DOHH2 (cell line): ENCODE results near the gene TBC1D22A.

Experiments used
- H3F3A ChIP-seq: fragments of 200-600 bp; sonication (generic), shearing (Covaris generic); 2 replicates; pipeline ENCODE4 v1.6.0; 2016; ENCODE audit warnings: antibody characterized with exemption, mild to moderate bottlenecking; ENCODE audit not compliant: control insufficient read depth, insufficient read depth
- H3K27ac ChIP-seq: fragments of 200-600 bp; sonication (generic); 2 replicates; pipeline ENCODE4 v1.5.1; 2014; ENCODE audit warnings: low read depth, mild to moderate bottlenecking, low read length, moderate library complexity
- H3K27me3 ChIP-seq: fragments of 200-600 bp; sonication (generic); 2 replicates; pipeline ENCODE4 v1.6.1; 2014; ENCODE audit warnings: mild to moderate bottlenecking, low read length, mixed read lengths; ENCODE audit not compliant: control insufficient read depth
- H3K36me3 ChIP-seq: fragments of 200-600 bp; sonication (generic); 2 replicates; pipeline ENCODE4 v1.6.1; 2014; ENCODE audit warnings: mild to moderate bottlenecking, low read length, moderate library complexity, mixed read lengths; ENCODE audit not compliant: control insufficient read depth
- H3K4me1 ChIP-seq: fragments of 200-600 bp; sonication (generic); 2 replicates; pipeline ENCODE4 v1.6.1; 2014; ENCODE audit warnings: mild to moderate bottlenecking, low read length, mixed read lengths; ENCODE audit not compliant: control insufficient read depth
- H3K4me2 ChIP-seq: fragments of 200-600 bp; sonication (generic); 2 replicates; pipeline ENCODE4 v1.6.0; 2014; ENCODE audit warnings: mild to moderate bottlenecking, low read length, moderate library complexity
- H3K4me3 ChIP-seq: fragments of 200-600 bp; sonication (generic); 2 replicates; pipeline ENCODE4 v1.5.1; 2014; ENCODE audit warnings: mild to moderate bottlenecking, low read length, mixed read lengths
- H3K79me2 ChIP-seq: fragments of 200-600 bp; sonication (generic); 2 replicates; pipeline ENCODE4 v1.6.1; 2014; ENCODE audit warnings: mild to moderate bottlenecking, low read length, mixed read lengths; ENCODE audit not compliant: control insufficient read depth
- H3K9me2 ChIP-seq: fragments of 200-600 bp; sonication (generic); replicated peaks from 2 replicates; pipeline ENCODE4 v1.6.1; 2014; ENCODE audit warnings: mild to moderate bottlenecking, low read length, mixed read lengths; ENCODE audit not compliant: control insufficient read depth
- H3K9me3 ChIP-seq: fragments of 200-600 bp; sonication (generic); 2 replicates; pipeline ENCODE4 v1.6.1; 2014; ENCODE audit warnings: antibody characterized with exemption, low read length, mixed read lengths; ENCODE audit not compliant: control insufficient read depth, insufficient read depth
- H4K20me1 ChIP-seq: fragments of 200-600 bp; sonication (generic); 2 replicates; pipeline ENCODE4 v1.6.0; 2014; ENCODE audit warnings: low read depth, mild to moderate bottlenecking, antibody characterized with exemption, low read length, moderate library complexity; ENCODE audit not compliant: control insufficient read depth, insufficient read depth
- EZH2phosphoT487 ChIP-seq: fragments of 200-600 bp; sonication (generic); IDR thresholded peaks from 2 replicates; pipeline ENCODE4 v1.6.1; 2017; ENCODE audit warnings: borderline replicate concordance, mild to moderate bottlenecking, antibody characterized with exemption, low read length, moderate library complexity, mixed read lengths
- TF ChIP-seq, protein P1 (sequence below): fragments of 200-600 bp; sonication (generic); IDR thresholded peaks from one replicate; pipeline ENCODE4 v1.5.1; 2014; ENCODE audit warnings: antibody characterized with exemption, mild to moderate bottlenecking, low read depth, low read length; ENCODE audit not compliant: poor library complexity, severe bottlenecking

The TBC1D22A gene

GRCh38 chr22:46744581-46744980 is 17.9 kb upstream of the TBC1D22A start:
- no peak overlapping the region for H3K4me2 ChIP-seq
- H3K4me3 ChIP-seq: no peak overlapping the region
- TF ChIP-seq, protein P1, sequence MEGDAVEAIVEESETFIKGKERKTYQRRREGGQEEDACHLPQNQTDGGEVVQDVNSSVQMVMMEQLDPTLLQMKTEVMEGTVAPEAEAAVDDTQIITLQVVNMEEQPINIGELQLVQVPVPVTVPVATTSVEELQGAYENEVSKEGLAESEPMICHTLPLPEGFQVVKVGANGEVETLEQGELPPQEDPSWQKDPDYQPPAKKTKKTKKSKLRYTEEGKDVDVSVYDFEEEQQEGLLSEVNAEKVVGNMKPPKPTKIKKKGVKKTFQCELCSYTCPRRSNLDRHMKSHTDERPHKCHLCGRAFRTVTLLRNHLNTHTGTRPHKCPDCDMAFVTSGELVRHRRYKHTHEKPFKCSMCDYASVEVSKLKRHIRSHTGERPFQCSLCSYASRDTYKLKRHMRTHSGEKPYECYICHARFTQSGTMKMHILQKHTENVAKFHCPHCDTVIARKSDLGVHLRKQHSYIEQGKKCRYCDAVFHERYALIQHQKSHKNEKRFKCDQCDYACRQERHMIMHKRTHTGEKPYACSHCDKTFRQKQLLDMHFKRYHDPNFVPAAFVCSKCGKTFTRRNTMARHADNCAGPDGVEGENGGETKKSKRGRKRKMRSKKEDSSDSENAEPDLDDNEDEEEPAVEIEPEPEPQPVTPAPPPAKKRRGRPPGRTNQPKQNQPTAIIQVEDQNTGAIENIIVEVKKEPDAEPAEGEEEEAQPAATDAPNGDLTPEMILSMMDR: no peak
- no peak for TF ChIP-seq EZH2phosphoT487
- H3K27ac ChIP-seq: no peak overlapping the region
- no peaks in the 10 kb centered on the region for H3K9me2 ChIP-seq
- no peaks in the 10 kb centered on the region for H3K79me2 ChIP-seq
- H3K27me3 ChIP-seq: 0 out of 2 replicates have a peak, but pooled peaks cover 10% of the 10 kb centered on the region
- no peaks in the 10 kb centered on the region; the same call in 1 of the 2 replicates for H3K9me3 ChIP-seq
- H3F3A ChIP-seq: no peaks in the 10 kb centered on the region
- no peaks in the 10 kb centered on the region for H4K20me1 ChIP-seq
- no peaks in the 10 kb centered on the region for H3K36me3 ChIP-seq
- H3K4me1 ChIP-seq: peaks cover 9% of the 10 kb centered on the region

DNA sequence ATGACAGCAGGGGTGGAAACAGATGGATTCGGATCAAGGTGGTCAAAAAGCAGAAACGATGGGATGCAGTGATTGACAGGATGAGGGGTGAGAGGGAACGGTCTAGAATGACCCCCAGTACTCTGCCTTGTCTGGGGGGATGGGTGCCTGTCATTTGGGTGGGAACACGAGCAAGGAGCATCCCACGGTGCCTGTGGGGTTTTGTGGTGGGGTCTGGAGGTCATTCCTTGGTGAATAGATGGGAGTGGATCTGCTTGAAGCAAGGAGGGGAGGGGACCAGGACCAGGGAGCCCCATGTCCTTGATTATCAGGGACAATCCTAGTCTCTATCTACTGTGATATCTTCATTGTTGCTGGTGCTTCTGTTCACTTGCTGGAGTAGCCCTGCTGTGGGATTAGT is 16.3 kb upstream of the TBC1D22A start:
- H3K9me3 ChIP-seq: no peaks in the 10 kb centered on the region; the same call in 1 of the 2 replicates
- H4K20me1 ChIP-seq: no peaks in the 10 kb centered on the region
- H3K36me3 ChIP-seq: no peaks in the 10 kb centered on the region
- TF ChIP-seq, protein P1: no peak
- TF ChIP-seq EZH2phosphoT487: no peak
- no peak overlapping the region for H3K4me2 ChIP-seq
- H3K4me1 ChIP-seq: peaks cover 14% of the 10 kb centered on the region
- H3K27me3 ChIP-seq: 0 out of 2 replicates have a peak, but pooled peaks cover 10% of the 10 kb centered on the region
- H3F3A ChIP-seq: no peaks in the 10 kb centered on the region
- H3K79me2 ChIP-seq: no peaks in the 10 kb centered on the region
- H3K27ac ChIP-seq: no peak overlapping the region
- no peak overlapping the region for H3K4me3 ChIP-seq
- no peaks in the 10 kb centered on the region for H3K9me2 ChIP-seq

DNA sequence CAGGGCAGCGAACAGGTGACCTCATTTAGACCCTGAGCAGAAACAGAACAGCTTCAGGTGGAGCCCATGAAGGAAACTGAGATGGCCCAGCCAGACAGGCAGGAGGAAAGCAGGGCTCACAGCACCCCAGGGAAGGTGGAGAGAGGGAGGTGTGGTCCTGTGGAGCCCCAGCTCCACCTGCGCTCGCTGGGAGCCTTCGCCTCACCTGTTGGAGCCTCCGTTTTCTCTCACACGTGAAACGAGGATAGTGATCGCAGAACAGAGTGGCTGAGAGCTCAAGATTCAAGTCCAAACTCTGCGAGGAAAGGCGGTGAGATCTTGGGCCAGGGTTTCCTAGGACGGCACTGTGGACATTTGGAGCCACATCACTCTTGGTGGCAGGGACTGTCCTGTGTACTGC is 15.8 kb upstream of the TBC1D22A start:
- no peak for TF ChIP-seq EZH2phosphoT487
- TF ChIP-seq, protein P1: no peak
- Histone ChIP-seq H3K4me1 (peaks cover 14% of the 10 kb centered on the region), H3K27ac (no peak overlapping the region), H3K9me3 (no peaks in the 10 kb centered on the region; the same call in 1 of the 2 replicates), H3K36me3 (no peaks in the 10 kb centered on the region), H3K79me2 (no peaks in the 10 kb centered on the region), H3K9me2 (no peaks in the 10 kb centered on the region), H4K20me1 (no peaks in the 10 kb centered on the region), H3K4me2 (no peak overlapping the region), H3F3A (no peaks in the 10 kb centered on the region), H3K27me3 (0 out of 2 replicates have a peak, but pooled peaks cover 10% of the 10 kb centered on the region), H3K4me3 (no peak overlapping the region)
